GM10248 (cell line): Measurements from ENCODE around the gene FOXK1.

Experiments
- CTCF ChIA-PET: fragments of 300-600 bp; sonication (Branson Sonifier 250); formaldehyde crosslinking; extraction: SDS; loops from one replicate; lab custom pipeline; 2021; ENCODE audit warnings: antibody characterized with exemption; lab: Yijun Ruan, JAX
- POLR2A ChIA-PET: fragments of 350-650 bp; sonication (Branson Sonifier 250); formaldehyde crosslinking; extraction: SDS; loops from one replicate; lab custom pipeline; 2020; ENCODE audit warnings: antibody characterized with exemption; lab: Yijun Ruan, JAX
- DNase-seq: peaks from one replicate; pipeline ENCODE4 v3.0.0; 2012; ENCODE audit errors: extremely low spot score
- TF ChIP-seq, protein P1 (sequence below): IDR thresholded peaks from 2 replicates; pipeline ENCODE4 v1.5.1; 2012; ENCODE audit warnings: mild to moderate bottlenecking, low read depth; ENCODE audit errors: extremely low read depth, missing control alignments, control extremely low read depth

Gene FOXK1

DNA sequence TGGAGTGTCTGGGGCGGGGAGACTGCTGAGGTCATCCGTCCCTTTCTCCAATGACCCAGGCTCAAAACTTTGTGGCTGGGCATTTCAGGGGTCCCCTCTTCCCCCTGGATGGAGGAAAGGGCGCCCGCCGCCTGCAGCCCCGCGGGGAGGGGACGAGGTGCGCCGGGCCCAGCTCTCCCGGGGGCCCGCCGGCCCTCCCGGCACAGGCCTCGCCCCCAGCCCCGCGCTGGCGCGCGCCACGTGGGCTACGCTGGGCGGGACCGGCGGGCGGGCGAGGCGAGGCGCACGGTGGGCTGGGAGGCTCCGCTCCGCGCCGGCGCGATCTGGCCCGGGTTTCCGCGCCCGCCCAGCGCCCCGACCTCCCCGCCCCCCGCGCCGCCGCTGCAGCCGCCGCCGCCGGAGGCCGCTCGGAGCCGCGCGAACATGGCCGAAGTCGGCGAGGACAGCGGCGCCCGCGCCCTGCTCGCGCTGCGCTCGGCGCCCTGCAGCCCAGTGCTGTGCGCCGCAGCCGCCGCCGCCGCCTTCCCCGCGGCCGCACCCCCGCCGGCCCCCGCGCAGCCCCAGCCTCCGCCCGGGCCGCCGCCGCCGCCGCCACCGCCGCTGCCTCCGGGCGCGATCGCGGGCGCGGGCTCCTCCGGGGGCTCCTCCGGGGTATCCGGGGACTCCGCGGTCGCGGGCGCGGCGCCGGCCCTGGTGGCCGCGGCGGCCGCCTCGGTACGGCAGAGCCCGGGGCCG is at the start of gene FOXK1:
Gene FOXK1, plus strand, starts transcription at position 410 of the 735 bp plus-strand sequence. Its CDS starts 14 bp downstream, at position 424.
- peak; percentile 91 for DNase-seq
- TF ChIP-seq, protein P1, sequence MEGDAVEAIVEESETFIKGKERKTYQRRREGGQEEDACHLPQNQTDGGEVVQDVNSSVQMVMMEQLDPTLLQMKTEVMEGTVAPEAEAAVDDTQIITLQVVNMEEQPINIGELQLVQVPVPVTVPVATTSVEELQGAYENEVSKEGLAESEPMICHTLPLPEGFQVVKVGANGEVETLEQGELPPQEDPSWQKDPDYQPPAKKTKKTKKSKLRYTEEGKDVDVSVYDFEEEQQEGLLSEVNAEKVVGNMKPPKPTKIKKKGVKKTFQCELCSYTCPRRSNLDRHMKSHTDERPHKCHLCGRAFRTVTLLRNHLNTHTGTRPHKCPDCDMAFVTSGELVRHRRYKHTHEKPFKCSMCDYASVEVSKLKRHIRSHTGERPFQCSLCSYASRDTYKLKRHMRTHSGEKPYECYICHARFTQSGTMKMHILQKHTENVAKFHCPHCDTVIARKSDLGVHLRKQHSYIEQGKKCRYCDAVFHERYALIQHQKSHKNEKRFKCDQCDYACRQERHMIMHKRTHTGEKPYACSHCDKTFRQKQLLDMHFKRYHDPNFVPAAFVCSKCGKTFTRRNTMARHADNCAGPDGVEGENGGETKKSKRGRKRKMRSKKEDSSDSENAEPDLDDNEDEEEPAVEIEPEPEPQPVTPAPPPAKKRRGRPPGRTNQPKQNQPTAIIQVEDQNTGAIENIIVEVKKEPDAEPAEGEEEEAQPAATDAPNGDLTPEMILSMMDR, result no peak
- CTCF ChIA-PET, result interaction anchor here (0.8 to 4.9 kb wide), 5 partner anchors 9 to 71 kb away, joined by 3 to 22 read pairs (median 4); no protein-coding TSS in a partner anchor
- POLR2A ChIA-PET, result interaction anchor here (2.3 kb wide), 1 partner anchor 40 kb away, joined by 11 read pairs; no protein-coding TSS in a partner anchor

DNA sequence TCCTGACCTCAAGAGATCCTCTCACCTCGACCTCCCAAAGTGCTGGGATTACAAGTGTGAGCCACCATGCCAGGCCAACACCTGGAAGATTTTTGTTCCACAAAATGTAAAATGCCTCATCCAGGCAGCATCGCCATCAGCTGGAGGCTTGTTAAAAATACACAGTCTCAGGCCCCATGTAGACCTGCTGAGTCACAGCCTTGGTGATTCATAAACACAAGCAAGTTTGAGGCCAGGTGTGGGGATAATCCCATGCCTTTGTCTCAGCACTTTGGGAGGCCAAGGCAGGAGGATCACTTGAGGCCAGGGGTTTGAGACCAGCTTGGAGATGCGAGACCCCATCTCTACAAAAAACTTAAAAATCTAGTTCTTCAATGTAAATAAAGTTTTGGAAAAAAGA is 49.1 kb upstream of the FOXK1 start:
- ChIA-PET POLR2A (no interaction called here), CTCF (no interaction called here)
- TF ChIP-seq, protein P1, result no peak
- DNase-seq, result no peak

DNA sequence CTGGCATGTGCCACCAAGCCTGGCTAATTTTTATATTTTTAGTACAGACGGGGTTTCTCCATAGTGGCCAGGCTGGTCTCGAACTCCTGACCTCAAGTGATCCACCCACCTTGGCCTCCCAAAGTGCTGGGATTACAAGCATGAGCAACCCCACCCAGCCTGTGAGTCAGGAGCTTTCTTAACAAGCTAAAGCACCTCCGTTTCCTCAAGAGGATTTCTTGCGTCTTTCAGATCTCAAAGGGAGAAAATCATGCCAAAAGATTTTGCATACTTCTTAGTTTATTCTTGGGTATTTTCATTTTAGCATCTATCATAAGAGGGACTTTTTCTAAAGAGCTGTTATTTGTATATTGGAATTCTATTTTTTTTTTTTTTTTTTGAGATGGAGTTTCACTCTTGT is 47.9 kb upstream of the FOXK1 start:
- CTCF ChIA-PET, result no interaction called here
- no peak for DNase-seq
- TF ChIP-seq, protein P1, result no peak
- POLR2A ChIA-PET, result no interaction called here

DNA sequence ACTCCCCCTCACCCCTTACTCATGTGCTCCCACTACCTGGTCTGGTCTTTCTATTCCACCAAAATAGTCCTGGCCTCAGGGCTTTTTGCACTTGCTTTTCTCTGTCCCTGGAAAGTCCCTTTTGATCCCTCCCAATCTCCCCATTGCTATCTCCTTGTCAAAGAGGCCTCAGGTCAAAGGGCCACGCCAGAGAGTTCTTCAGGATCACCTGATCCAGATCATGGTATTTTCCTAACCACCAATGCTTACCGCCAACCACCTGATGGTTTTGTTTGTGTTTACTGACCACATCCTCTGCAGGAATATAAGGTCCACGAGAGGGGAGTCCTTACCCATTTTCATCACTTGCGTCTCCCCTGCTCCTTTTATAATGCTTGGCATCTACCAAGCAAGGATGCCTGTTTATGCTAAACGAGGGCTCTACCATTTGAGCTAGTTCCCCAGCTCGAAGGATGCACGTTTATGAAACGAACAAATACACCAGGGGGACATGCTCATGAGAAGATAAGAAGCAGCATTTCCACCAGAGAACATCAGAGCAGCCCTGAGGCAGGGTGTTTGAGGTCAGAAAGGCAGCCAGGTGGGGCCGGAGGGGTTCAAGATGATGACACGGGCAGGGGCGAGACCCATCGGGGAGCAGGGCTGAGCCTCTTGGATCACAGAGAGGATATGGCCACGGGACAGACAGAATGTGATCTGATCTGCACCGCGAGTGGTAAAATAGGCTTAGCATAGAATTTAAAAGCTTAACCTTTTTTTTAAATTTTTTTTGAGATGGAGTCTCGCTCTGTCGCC is 43.1 kb upstream of the FOXK1 start:
- TF ChIP-seq, protein P1, result no peak
- ChIA-PET POLR2A (interaction anchor here (0.6 kb wide), 1 partner anchor 138 kb away, joined by 5 read pairs; no protein-coding TSS in a partner anchor), CTCF (interaction anchor here (0.7 to 0.9 kb wide), 2 partner anchors 29 to 43 kb away, joined by 3 read pairs; partner anchors contain the start of gene FOXK1)
- no peak for DNase-seq

DNA sequence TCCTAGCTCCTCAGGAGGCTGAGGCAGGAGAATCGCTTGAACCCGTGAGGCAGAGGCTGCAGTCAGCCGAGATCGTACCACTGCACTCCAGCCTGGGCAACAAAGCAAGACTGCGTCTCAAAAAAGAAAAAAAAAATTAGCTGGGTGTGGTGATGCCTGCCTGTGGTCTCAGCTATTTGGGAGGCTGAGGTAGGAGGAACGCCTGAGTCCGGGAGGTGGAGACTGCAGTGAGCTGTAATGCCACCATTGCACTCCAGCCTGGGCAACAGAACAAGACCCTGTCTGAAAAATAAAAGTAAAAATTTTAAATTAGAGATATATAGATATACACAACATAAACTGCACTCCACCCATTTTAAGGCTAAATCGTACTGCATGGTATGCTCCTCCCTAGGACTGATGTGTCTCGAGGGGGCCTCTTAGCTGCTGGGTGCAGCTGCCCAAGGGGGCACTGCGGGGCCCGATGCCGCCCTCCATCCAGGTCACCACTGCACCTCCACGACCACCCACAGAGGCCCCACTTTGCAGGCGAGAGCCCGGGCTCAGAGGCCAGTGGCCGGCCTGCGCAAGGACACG is 40.9 kb upstream of the FOXK1 start:
- ChIA-PET POLR2A (interaction anchor here (1.0 kb wide), 1 partner anchor 41 kb away, joined by 11 read pairs; the partner anchor contains the start of gene FOXK1), CTCF (interaction anchor here (0.8 to 2.4 kb wide), 8 partner anchors 10 to 134 kb away, joined by 3 to 22 read pairs (median 6); partner anchors contain the start of genes AP5Z1 and FOXK1)

More for the DNA sequence above, 40.9 kb upstream of the FOXK1 start:
- DNase-seq, result no peak
- TF ChIP-seq, protein P1, result no peak
